HG03139 (cell line): ENCODE data around the gene BMP10.

ENCODE experiments used
- ATAC-seq: cut with Tn5 transposase; IDR thresholded peaks from one replicate; pipeline ENCODE4 v1.9.1; 2021; ENCODE audit not compliant: unreplicated experiment

Gene BMP10

GRCh38 chr2:68822207-68822872 lies 48.9 kb downstream of the BMP10 start:
- ATAC-seq = no peak

- ATAC-seq = no peak
These were observed 51.6 kb downstream of the BMP10 start for GRCh38 chr2:68819556-68819955.

- ATAC-seq = no peak
These were observed 53.9 kb downstream of the BMP10 start for GRCh38 chr2:68817306-68817705.
